DMS114 treated with DMSO at 0.1 percent for 48 hours (cell line): ENCODE measurements around the gene ARFGEF2.
"Not testable (repeated sequence)": the region's sequence is repeated elsewhere in the genome, so short reads cannot be mapped to it uniquely, and the experiment has no call there.

Source experiments
- DNase-seq: peaks from one replicate; lab custom pipeline; 2025; ENCODE audit not compliant: unreplicated experiment; lab: John Stamatoyannopoulos, UW

The ARFGEF2 gene

DNA sequence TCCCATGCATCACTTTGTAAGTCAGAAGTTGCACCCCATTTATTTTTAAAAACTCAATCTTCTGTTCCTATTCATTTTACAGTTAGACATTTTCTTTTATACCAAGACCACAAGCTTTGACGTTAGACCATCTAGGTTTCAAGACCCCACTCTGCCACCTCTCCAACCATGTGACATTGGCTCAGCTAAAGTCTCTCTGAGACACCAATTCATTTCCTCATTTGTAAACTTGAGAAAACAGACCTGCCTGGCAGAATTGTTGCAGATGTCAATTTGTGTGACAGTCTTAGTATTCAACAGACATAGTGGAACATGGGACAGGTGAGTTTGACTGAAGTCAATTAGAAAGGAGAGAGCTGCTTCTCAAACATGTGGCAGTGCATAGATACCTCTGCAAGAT, 69.0 kb downstream of the ARFGEF2 start:
- no peak for DNase-seq

DNA sequence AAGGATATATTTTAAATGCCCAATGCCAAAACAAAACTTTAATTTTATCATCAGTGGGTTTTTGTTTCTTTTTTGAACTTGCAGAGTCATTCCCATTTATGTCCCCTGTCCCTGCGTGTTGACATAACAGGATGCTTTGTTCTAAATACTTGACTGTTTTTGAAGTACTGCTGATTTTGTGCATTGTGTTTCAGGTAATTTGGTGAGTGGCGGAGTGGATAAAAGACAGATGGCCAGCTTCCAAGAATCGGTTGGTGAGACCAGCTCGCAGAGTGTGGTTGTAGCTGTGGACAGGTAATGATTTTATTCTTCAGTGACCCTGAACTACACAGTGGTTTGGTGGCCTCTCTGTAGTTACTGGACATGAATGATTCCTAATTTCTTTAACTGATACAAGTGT, 74.1 kb downstream of the ARFGEF2 start:
- DNase-seq: no peak

DNA sequence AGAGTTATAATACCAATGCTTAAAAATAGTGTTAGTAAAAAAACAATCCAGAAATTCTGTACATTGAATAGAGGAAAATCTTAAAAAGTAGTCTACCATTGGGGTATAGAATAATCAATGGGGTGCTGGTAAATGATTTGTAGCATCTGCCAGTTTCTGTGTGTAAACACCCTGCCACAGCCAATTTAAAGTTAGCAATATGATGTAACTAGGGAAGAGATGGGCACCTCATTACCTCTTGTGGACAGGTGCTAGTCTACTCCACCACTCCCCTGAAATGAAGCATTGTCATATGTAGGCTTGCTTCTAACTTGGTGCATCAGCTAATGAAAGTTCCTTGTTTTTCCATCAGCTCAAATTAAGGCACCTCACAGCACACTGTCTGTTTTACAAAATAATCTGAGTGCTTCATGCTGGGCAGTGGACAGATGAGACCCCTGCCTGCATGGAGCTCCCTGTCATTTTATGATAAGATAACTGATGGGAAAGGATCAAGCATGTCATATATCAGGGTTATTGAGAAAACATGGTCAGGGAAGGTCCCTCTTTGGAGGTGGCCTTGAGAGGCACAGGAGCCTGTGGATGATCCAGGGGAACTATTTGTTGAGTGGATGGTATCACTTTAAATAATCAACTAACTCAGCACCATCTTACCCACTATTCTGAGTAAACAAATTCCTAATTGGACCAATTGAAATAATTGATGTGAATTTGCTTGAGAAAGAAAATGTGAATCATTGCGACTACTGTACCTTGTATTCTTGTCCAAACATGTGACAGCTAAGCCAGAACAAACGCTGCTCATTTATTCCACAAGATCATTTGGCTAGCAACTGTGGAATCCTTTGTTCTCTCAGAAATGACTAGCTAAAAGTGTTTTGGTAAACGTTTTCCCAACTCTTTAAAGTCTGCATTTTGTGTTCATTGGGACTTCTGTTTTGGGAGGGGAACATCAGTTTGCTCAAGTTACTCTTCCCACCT, 78.7 kb downstream of the ARFGEF2 start:
- no peak for DNase-seq

DNA sequence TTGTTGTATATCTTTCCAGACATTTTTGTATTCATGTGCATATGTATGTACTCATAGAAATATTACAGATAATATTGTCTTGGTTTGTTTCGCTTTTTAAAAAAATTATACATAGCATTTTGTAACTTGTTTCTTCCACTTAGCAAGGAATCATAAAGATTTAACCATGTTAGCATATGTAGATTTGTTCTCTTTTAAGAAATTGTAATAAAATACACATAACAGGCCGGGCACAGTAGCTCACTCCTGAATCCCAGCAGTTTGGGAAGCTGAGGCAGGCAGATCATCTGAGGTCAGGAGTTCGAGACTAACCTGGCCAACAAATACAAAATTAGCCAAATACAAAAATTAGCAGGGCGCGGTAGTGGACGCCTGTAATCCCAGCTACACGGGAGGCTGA, 80.2 kb downstream of the ARFGEF2 start:
- no peak for DNase-seq

DNA sequence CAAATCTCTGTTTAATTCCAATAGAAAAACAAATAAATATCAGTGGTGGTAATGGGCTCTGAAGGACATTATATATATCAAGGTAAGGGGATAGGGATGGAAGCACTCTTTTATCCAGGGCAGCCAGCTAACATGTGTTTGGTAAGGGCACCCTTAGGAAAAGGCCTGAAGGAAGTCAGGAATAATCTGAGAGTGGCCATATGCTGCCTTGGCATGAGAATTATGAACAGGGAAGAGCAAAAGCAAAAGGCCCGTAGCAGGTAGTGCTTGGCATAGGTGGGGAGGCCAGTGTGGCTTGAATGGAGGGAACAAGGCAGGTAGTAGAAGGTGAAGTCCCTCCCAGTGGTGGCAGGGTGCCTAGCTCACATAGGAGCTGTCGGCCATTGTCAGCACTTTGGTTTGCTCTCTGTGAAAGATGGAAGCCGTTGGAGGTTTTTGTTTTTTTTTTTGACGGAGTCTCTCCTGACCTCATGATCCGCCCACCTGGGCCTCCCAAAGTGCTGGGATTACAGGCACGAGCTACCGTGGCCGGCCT, 85.0 kb downstream of the ARFGEF2 start:
- DNase-seq: no peak

DNA sequence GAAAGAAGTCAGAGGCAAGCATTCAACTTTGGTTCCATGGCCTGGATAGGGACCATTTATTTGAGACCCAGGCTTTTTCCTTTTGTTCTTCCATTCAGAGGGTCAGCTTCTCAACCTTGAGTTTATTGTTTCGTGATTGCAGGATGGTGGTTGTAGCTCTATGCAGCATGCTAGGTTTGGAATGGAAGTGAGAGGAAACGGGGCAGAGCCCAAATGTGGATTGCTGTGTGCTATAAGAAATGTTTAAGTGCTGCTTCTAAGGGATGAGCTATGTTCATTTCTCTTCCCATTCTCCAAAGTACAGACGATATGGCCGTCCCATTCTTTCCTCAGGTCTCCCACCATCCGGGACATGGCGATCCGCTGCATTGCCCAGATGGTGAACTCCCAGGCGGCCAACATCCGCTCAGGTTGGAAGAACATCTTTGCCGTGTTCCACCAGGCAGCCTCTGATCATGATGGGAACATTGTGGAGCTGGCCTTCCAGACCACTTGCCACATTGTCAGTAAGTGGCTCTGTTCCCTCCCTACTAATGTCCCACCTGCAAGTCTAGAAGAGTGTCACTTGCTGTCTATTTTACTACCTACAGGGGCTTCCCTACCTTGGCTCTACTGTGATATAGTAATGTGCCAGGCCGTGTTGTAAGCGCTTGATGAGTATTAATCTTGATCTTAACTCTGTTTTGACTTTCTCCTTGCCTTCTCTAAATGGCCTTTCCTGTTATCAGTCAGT, 88.6 kb downstream of the ARFGEF2 start:
- no peak for DNase-seq

DNA sequence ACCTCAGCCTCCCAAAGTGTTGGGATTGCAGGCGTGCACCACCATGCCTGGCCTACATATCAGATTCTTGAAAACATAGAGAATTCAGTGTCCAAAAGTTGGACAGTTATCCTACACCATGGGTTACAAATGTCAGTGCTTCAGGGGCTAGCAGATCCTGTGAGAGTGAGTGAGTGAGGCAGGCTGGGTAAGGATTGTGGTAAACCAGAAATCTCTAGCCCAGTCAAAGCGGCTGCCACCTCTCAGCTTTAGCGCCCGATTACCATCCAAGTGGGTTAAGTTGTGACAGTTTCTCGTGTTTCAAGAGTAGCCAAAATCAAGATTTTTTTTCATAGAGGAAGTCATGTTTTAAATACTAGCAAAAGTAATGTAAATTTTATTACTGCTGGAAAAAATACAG, 102.7 kb downstream of the ARFGEF2 start:
- no peak for DNase-seq

DNA sequence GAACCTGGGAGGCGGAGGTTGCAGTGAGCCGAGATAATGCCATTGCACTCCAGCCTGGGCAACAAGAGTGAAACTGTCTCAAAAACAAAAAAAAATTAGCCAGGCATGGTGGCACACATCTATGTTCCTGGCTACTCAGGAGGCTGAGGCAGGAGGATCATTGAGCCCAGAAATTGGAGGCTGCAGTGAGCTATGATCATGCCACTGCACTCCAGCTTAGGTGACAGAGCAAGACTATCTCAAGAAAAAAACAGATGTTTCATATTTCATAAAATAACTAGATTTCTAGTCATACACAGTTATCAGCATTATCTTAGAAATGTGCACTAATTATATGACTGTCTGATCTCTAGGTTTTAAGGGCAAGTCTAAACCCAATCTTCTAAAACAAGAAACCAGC, 106.7 kb downstream of the ARFGEF2 start:
- DNase-seq: not testable (repeated sequence)

DNA sequence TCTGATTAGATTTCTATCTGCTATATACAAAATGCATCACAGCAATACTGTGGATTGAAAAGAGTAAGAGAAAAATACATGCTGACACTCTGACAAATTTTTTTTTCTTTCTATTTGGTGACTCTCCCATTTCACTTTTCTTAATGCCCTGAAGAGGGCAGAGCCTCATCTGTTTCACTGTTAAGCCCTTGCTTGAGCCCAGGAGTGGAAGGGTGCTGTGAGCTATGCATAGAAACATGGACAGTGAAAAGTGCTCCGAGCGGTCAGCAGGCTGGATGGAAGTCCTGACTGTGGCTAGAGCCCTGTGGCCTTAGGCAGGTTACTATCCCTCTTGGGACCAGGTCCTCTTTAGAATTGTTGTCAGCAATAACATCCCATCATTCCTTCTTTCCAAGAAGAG, 107.2 kb downstream of the ARFGEF2 start:
- peak; percentile 87 for DNase-seq

DNA sequence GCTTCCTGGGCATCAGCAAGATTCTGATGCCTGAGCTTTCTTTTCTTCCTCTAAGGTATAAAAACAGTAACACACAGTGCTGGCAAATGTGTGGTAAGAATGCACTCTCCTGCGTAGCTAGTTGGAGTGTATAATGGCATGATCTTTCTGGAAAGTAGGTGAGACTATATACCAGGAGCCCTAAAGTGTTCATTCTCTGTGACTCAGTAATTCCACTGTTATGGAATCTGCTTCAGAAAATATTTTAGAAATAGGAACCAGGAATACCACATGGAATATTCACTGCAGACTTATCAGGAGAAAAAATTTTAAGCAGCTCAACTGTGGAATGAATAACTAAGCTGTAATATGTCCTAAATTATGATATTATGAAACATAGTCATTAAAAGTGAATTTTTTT, 107.7 kb downstream of the ARFGEF2 start:
- no peak for DNase-seq

DNA sequence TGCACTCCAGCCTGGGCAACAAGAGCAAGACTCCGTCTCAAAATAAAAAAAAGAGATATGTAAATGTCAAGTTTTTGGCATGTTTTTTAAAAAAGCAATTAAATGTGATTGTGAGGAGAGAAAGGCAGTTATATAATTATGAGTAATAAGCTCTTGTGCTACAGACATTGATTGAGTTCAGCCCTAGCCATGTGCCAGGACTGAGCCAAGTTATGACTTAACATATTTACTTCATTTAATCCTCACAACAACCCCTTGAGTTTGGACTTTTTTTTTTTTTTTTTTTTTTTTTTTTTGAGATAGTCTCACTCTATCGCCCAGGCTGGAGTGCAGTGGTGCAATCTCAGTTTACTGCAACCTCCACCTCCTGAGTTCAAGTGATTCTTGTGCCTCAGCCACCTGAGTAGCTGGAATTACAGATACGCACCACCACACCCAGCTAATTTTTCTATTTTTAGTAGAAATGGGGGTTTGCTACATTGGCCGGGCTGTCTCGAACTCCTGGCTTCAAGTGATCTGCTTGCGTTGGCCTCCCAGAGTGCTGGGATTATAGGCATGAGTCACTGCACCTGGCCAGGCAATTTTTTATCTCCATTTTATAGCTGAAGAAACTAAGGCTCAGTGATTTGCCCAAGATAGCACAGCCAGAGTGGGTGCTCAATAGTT, 109.6 kb downstream of the ARFGEF2 start:
- DNase-seq: no peak

DNA sequence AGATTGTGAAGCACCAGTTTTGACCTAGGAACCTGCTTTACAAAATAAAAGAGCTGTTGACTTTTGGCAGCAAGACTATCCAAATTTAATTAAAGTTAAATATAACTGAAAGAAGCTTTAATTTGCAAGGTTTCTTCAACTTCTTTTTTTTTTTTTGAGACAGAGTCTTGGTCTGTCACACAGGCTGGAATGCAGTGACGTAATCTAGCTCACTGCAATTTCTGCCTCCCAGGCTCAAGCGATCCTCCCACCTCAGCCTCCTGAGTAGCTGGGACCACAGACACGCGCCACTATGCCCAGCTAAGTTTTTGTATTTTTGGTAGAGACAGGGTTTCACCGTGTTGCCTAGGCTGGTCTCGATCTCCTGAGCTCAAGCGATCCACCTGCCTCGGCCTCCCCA, 110.9 kb downstream of the ARFGEF2 start:
- DNase-seq: no peak

DNA sequence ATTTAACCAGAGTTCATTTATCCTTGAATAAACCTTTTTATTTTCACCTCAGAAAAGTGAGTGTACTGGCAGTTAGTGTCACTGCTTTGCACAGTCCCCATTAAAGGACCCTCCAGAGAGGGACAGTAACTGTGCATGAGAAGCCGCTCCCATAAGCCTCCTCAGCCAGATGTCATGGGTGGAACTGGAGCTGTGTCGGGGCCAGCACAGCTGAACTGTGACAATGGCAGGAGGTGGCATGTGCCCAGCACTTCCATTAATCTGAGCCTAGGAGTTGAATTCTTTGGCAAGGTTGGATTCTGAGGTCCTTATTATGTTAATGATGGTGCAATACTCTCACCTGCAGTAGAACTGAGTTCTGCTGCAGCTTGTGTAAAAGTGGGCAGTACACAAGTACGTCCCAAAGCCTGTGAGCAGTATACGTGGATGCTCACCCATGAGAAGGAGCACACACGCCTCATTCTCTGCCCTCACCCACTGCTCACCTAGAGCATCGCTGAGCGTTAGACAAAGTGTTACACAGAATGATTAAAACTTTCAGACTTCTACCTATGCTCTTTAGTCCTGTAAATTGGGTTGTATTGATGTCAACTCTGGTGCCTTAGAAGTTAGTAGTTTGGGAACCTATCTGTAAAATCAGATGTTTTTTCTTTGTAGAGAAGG, 112.7 kb downstream of the ARFGEF2 start:
- DNase-seq: no peak

DNA sequence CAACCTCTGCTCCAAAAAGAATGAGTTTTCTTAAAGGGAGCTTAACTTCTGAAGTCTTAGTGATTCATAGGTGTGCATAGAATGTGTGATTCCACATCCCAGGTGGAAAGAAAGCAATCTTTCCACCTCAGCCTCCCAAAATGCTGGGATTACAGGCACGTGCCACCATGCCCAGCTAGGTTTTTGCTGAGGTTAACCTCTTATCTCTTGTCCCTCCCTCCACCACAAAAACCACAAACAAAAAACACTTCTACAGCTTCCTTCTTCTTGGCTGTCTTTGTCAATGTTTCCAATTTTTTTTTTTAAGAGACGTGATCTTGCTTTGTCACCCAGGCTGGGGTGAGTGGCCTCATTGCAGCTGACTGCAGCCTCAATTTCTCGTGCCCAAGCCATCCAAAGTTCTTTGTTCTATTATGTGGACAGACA, 116.5 kb downstream of the ARFGEF2 start:
- no peak for DNase-seq

DNA sequence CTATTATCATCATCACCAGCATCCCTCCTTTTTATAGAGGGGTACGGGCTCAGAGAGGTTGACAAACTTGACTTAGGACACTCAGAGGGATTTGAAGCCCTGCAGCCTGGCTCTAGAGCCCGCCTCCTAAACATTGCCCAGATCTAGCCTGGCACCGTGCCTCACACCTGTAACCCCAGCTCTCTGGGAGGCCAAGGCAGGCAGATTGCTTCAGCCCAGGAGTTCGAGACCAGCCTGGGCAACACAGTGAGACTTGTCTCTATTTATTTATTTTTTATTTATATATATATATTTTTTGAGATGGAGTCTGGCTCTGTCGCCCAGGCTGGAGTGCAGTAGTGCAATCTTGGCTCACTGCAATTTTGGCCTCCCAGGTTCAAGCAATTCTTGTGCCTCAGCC, 118.3 kb downstream of the ARFGEF2 start:
- DNase-seq: no peak

DNA sequence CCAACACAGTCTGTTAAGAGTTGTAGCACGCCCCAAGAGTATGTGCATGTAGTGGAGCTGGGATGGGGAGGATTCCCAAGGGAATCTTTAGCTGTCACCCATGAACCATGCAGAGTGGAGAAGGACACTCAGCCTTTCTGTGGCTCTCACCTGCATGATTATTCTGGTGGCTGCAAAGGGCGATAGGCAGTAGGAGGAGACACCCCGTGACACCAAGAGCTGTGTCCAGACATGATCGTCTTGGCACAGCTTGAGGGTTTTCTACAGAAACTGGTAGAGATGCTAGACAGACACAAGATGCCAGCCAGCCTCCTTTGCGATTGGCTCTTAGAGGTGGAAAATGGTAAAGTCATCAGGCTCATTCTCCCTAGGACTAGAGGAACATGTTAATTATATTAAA, 121.5 kb downstream of the ARFGEF2 start:
- no peak for DNase-seq

DNA sequence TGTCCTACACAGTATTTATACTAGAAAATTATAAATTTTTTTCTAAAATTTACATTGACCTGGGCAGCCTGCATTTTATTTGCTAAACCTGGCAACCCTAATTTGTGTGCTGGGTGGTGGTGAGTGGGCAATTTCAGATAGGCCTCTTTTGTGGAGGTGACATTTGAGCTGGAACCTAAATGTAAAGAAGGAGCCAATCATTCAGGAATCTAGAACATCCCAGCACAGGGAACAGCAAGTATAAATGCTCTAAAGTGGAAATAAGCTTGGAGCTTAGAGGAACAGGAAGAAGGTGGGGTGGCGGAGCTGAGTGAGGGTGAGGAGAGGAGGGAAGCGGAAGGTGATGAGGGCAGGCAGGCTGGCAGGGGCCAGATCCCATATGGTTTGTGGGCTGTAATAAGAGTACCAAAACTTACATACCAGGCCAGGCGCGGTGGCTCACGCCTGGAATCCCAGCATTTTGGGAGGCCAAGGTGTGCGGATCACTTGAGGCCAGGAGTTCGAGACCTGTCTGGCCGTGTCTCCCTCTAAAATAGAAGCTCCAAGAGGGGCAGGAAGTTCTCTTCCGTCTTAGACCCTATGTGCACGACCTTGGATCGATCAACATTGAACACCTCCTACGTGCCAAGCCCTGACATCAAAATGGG, 124.1 kb downstream of the ARFGEF2 start:
- no peak for DNase-seq

DNA sequence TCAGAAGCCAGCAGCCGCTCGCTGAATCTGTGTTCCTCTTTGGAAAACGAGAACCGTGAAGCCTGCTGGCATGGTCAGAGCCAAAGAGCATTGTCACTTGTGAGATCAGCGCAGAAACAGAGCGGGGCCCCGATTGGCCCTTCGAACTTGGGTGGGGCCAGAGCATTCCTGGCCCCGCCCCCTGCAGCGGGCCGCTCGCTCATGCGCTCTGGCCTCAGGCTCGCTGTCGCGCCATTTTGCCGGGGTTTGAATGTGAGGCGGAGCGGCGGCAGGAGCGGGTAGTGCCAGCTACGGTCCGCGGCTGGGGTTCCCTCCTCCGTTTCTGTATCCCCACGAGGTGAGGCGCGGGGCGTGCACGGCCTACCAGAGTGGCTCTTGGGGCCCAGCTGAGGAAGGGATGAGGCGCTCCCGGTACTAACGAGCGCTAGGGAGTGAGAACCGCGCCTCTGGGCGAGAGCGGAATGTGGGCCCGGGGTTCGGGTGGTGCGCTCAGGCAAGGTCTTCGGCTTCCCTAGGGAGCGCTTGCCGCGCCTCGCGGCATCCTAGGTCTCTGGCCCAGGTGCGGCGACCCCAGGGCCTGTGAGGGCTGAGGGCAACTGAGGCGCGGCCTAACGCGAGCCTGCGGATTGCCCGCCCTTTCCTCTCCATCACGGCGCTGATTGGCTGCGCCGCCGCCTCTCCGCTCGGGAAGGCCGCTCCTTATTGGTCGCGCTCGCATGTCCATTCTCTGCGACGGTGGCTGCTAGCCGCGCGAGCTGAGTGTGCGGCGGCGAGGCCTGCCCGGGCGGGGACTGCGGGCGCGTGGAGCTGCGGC, 124.8 kb downstream of the ARFGEF2 start, which contains the start of gene CSE1L:
TSS of gene CSE1L (plus strand) at position 226 of the 814 bp plus-strand sequence. CDS start 12,152 bp downstream, outside the sequence.
- DNase-seq: peak; percentile 99

DNA sequence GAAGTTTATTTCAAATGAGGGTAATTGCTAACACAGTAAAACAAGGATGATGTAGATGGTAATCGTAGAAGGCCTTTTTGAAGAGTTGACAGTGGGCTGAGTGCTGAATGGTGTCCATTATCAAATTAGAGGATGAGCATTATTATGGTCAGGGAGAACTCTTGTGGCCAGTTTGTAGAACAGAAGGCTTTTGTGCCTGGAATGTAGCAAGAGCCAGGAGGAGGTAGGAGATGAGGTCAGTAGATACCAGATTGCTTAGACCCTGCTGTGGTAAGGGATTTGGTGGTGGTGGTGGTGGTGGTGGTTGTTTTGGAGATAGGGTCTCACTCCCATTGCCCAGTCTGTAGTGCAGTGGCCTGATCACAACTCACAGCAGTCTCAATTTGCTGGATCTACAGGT, 130.8 kb downstream of the ARFGEF2 start:
- DNase-seq: no peak
